Measurements from ENCODE around the gene ILF2.

The ILF2 gene

GRCh38 chr1:153678519-153679336 is 7.9 kb upstream of the ILF2 start, which contains the start of gene NPR1 (continued):
- TF ChIP-seq TSHZ1 (tag by site-specific recombination; IDR thresholded peaks at IDR 0.05; ENCODE audit: borderline replicate concordance): no peak
- peak; percentile 94 for TF ChIP-seq ZBTB8A (tag by site-specific recombination; IDR thresholded peaks at IDR 0.05)
- TF ChIP-seq ZNF155 (tag by site-specific recombination; IDR thresholded peaks at IDR 0.05): no peak
- peak; percentile 65; the same call in 1 of the 2 replicates for TF ChIP-seq ZEB2 (tag by site-specific recombination; IDR thresholded peaks at IDR 0.05)
- TF ChIP-seq ZXDB (tag by site-specific recombination; IDR thresholded peaks at IDR 0.05): peak; percentile 44; the same call in 1 of the 2 replicates
- TF ChIP-seq ZNF202 (tag by site-specific recombination; IDR thresholded peaks at IDR 0.05; ENCODE audit: borderline replicate concordance): no peak

- ChIA-PET CTCF (interaction anchor here (0.6 to 6.0 kb wide), 35 partner anchors 8 to 1593 kb away, joined by 3 to 55 read pairs (median 4); partner anchors contain the start of genes CHTOP, CREB3L4, INTS3 and RAB13), POLR2A (interaction anchor here (1.3 kb wide), 2 partner anchors 50 to 312 kb away, joined by 5 read pairs; partner anchors contain the start of genes INTS3 and RPS27)
- H3K4me1 ChIP-seq (ENCODE audit: control insufficient read depth, insufficient read depth, low read length): no peaks in the 10 kb centered on the region; the same call in 1 of the 2 replicates
- H3K9me3 ChIP-seq (ENCODE audit: control insufficient read depth, insufficient read depth, low read depth, low read length): no peaks in the 10 kb centered on the region
- no peak overlapping the region for H3K27ac ChIP-seq (ENCODE audit: extremely low read depth, low read depth, low read length)
- H3K4me3 ChIP-seq (ENCODE audit: low read depth, low read length): peak overlapping the region; percentile 42
- H3K36me3 ChIP-seq (ENCODE audit: control insufficient read depth in 2 of 2, insufficient read depth in 1 of 2, low read length in 2 of 2): no peaks in the 10 kb centered on the region
- TF ChIP-seq ZFHX2 (tag by site-specific recombination; conservative IDR thresholded peaks at IDR 0.05) (peak; percentile 92), ZNF362 (tag by site-specific recombination; IDR thresholded peaks at IDR 0.05) (no peak), ZBTB17 (tag by site-specific recombination; IDR thresholded peaks at IDR 0.05) (peak; percentile 73), ZBTB7A (tag by site-specific recombination; IDR thresholded peaks at IDR 0.05; ENCODE audit: low read depth) (peak; percentile 96), ZBTB21 (tag by site-specific recombination; IDR thresholded peaks at IDR 0.05) (0 out of 2 replicates have a peak, but pooled peaks have one; percentile 11), KLF8 (tag by site-specific recombination; IDR thresholded peaks at IDR 0.05) (peak; percentile 17; the same call in 1 of the 2 replicates), EGR2 (tag by site-specific recombination; IDR thresholded peaks at IDR 0.05; ENCODE audit: low read depth) (peak; percentile 81), ZNF654 (tag by site-specific recombination; IDR thresholded peaks at IDR 0.05; ENCODE audit: low read depth) (peak; percentile 96), PATZ1 (tag by site-specific recombination; IDR thresholded peaks at IDR 0.05) (peak; percentile 97), ZNF670 (tag by site-specific recombination; IDR thresholded peaks at IDR 0.05; ENCODE audit: low read depth) (no peak), ZNF610 (tag by site-specific recombination; IDR thresholded peaks at IDR 0.05; ENCODE audit: borderline replicate concordance) (0 out of 2 replicates have a peak, but pooled peaks have one; percentile 33), ZNF692 (tag by site-specific recombination; IDR thresholded peaks at IDR 0.05) (peak; percentile 75), ZNF175 (tag by site-specific recombination; IDR thresholded peaks at IDR 0.05) (no peak), WT1 (tag by site-specific recombination; IDR thresholded peaks at IDR 0.05) (0 out of 2 replicates have a peak, but pooled peaks have one; percentile 49), ZNF600 (tag by site-specific recombination; IDR thresholded peaks at IDR 0.05) (peak; percentile 85), ZSCAN16 (tag by site-specific recombination; IDR thresholded peaks at IDR 0.05) (peak; percentile 63), ZNF18 (tag by site-specific recombination; IDR thresholded peaks at IDR 0.05) (peak; percentile 25; the same call in 1 of the 2 replicates)
Observed at GRCh38 chr1:153677718-153678518, 7.1 kb upstream of the ILF2 start.
